Stimulated activated effector memory CD8-positive, alpha-beta T cell treated with anti-CD3 and anti-CD28 coated beads, Interleukin-12 subunit alpha, Interleukin-12 subunit beta, amount 100 ng/mL, for 72 hours (primary cell): ENCODE results near the gene ARHGAP26.
"Not testable (repeated sequence)": the region's sequence is repeated elsewhere in the genome, so short reads cannot be mapped to it uniquely, and the experiment has no call there.

Experiments
- ATAC-seq: fragments of 150-1000 bp; cut with Tn5 transposase; 2 replicates; pipeline ENCODE4 v1.10.0; 2021
- DNase-seq, 2 donors: peaks; one replicate each; pipeline ENCODE4 v3.0.0; 2021 to 2022; ENCODE audit warnings: low spot score in 2 of 2
- H3K27ac Mint-ChIP-seq: one replicate; pipeline ENCODE4 v1.8.0; 2022; ENCODE audit warnings: mild to moderate bottlenecking, mixed read lengths
- H3K36me3 Mint-ChIP-seq: one replicate; pipeline ENCODE4 v1.8.0; 2022; ENCODE audit warnings: mild to moderate bottlenecking, mixed read lengths
- H3K4me1 Mint-ChIP-seq: one replicate; pipeline ENCODE4 v1.8.0; 2022; ENCODE audit warnings: mixed read lengths
- H3K4me3 Mint-ChIP-seq: one replicate; pipeline ENCODE4 v1.8.0; 2022; ENCODE audit warnings: mild to moderate bottlenecking, mixed read lengths
- H3K9me3 Mint-ChIP-seq: one replicate; pipeline ENCODE4 v1.8.0; 2022; ENCODE audit warnings: mixed read lengths

The ARHGAP26 gene

GRCh38 chr5:142952871-142953270 is 182.7 kb downstream of the ARHGAP26 start:
- Mint-ChIP-seq H3K4me1 (peaks cover 36% of the 10 kb centered on the region), H3K27ac (peak overlapping the region; percentile 76)
- not testable (repeated sequence) for H3K4me3 Mint-ChIP-seq, H3K9me3 Mint-ChIP-seq, H3K36me3 Mint-ChIP-seq, ATAC-seq, DNase-seq

DNA sequence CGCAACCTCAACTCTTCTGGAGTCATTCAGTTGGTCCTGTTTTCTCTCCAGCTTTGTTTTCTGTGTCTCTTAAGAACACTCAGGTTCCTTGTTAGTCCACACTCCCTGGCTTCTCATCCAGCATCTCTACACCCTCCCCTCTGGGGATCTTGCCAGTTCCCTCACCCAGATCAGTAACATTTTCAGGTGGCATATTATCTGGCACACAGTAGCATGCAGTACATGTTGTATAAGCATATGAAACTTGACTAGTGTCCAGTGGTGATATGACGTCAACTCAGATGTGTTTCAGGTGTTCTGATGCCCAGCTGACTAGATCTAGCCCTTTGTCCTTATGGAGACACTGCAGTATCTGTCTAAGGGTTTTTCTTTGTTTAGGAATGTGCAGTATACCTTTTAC is 184.3 kb downstream of the ARHGAP26 start:
- peaks cover 41% of the 10 kb centered on the region for H3K4me1 Mint-ChIP-seq
- no peaks in the 10 kb centered on the region for H3K36me3 Mint-ChIP-seq
- peak overlapping the region; percentile 38 for H3K27ac Mint-ChIP-seq
- H3K9me3 Mint-ChIP-seq = no peaks in the 10 kb centered on the region
- ATAC-seq (no peak), DNase-seq (no peak)
- no peak overlapping the region for H3K4me3 Mint-ChIP-seq

GRCh38 chr5:142955628-142956027 is 185.5 kb downstream of the ARHGAP26 start:
- Mint-ChIP-seq H3K4me3 (no peak overlapping the region), H3K9me3 (no peaks in the 10 kb centered on the region), H3K4me1 (peaks cover 41% of the 10 kb centered on the region), H3K36me3 (no peaks in the 10 kb centered on the region), H3K27ac (no peak overlapping the region)
- ATAC-seq (no peak), DNase-seq (no peak)

DNA sequence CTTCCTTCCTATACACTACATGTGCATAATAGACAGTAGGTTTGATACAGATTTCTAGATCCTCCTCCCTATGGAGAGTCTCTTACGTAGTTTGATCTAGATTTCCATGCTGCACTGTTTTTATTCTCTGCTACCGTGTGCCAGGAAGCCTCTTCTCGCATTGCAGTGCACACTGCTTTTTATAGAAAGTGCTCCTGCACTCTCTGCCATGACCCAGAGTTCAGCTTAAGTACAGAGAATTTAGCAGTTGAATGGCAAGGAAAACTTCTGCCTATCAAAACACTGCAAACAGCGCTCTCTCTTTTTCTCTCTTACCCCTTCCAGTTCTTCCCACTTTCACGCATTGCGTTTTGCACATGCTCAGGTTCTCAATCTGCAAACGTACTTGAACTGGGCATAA is 187.4 kb downstream of the ARHGAP26 start:
- Mint-ChIP-seq H3K4me1 (peaks cover 39% of the 10 kb centered on the region), H3K27ac (no peak overlapping the region), H3K4me3 (no peak overlapping the region), H3K9me3 (no peaks in the 10 kb centered on the region), H3K36me3 (no peaks in the 10 kb centered on the region)
- no peak for DNase-seq
- ATAC-seq = no peak

DNA sequence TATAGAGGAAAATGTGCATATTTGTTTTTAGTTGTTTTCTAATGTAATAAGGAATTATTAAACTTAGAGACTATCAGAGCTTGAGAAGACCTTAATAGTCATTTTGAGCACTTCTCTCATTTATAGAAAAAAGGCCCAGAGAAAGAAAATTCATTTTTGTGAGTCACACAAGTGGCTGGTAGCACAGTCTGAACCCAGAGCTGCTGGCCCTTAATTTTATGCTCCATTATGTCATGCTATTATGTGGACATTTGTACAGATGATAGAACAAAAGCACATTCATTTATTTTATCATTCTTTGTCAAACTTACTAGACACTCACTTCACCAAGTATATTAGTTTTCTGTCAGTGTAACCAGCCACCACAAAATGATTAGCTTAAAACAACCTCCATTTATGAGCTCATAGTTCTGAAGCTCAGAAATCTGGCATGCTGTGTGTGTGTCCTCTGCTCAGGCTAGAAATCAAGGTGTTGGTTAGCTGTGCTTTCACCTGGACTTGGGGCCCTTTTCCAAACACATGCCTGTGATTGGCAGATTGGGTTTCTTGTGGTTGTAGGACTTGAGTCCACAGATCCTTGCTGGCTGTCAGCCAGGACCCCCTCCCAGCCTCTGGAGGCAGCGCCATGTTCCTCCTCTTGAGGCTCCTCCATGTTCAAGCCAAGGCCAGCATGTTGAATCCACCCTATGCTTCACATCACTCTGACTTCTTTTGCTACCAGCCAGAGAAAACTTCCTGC is 188.9 kb downstream of the ARHGAP26 start:
- H3K36me3 Mint-ChIP-seq = no peaks in the 10 kb centered on the region
- peak; percentile 76 for ATAC-seq
- H3K27ac Mint-ChIP-seq = peak overlapping the region; percentile 88
- H3K4me1 Mint-ChIP-seq = peaks cover 32% of the 10 kb centered on the region
- H3K4me3 Mint-ChIP-seq = peak overlapping the region; percentile 31
- DNase-seq = no peak
- no peaks in the 10 kb centered on the region for H3K9me3 Mint-ChIP-seq

DNA sequence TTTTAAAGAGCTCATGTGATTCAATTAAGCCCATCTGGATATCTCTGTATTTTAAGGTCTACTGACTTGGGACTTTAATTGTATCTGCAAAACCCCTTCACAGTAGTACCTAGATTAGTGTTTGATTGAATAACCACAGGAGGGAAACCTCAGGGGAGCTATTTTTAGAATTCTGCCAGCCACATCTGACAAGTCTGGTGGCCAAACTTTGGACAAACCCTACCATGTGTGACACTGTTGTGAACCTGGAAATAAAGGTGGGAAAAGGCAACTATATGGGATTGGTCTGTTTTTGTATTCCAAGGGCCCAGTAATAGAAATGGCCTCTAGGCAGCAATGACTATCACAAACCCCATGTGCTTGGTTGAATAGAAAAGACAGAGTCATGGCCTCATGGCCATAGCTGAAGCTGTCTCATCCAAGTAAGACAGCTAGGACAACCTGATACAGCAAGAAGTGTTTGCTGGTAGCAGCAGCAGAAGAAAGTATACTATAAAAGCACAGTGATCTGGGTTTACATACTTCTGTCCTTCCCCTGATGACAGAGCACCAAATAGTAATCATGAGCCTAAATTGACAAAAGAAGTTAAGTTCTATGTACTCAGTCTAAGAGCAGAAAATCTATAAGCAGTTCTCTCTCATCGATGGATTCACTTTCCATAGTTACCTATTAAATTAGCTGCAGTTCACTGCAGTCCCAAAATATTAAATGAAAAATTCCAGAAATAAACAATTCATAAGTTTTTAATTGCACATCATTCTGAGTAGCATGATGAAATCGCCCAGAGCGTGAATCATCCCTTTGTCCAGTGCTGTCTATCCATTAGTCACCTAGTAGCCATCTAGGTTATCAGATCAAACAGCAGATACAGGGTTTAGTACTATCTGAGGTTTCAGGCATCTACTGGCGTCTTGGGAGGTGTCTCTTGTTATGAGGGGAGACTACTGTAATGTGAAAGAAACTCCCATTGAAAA is 189.8 kb downstream of the ARHGAP26 start:
- ATAC-seq = peak; percentile 76
- no peaks in the 10 kb centered on the region for H3K36me3 Mint-ChIP-seq
- H3K4me3 Mint-ChIP-seq = peak overlapping the region; percentile 31
- H3K4me1 Mint-ChIP-seq = peaks cover 34% of the 10 kb centered on the region
- no peak for DNase-seq
- H3K27ac Mint-ChIP-seq = peak overlapping the region; percentile 88
- H3K9me3 Mint-ChIP-seq = no peaks in the 10 kb centered on the region

- ATAC-seq = no peak
- H3K4me1 Mint-ChIP-seq = peaks cover 44% of the 10 kb centered on the region
Measured at GRCh38 chr5:142961440-142962173, 191.4 kb downstream of the ARHGAP26 start.

DNA sequence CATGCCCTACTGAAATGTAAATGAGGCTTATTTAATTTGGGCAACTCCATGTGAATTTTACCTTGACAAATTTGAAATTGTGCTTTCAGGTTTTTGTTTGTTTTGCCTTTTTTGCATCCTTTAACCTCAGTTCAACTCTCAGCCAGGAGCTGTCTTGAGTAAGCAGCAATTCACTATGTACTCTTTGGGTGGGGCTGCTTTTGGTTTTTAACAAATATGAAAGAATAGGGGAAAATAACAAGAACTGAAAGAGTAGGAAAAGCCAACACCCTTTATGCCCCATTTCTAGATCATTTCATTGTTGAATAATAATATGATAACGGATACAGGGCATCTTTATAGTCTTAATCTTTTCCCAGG is 192.0 kb downstream of the ARHGAP26 start:
- H3K4me3 Mint-ChIP-seq = no peak overlapping the region
- DNase-seq (no peak), ATAC-seq (no peak)
- no peaks in the 10 kb centered on the region for H3K36me3 Mint-ChIP-seq
- H3K27ac Mint-ChIP-seq = no peak overlapping the region
- H3K4me1 Mint-ChIP-seq = peaks cover 44% of the 10 kb centered on the region
- no peaks in the 10 kb centered on the region for H3K9me3 Mint-ChIP-seq

More at GRCh38 chr5:142961440-142962173, 191.4 kb downstream of the ARHGAP26 start:
- Mint-ChIP-seq H3K9me3 (no peaks in the 10 kb centered on the region), H3K36me3 (no peaks in the 10 kb centered on the region), H3K4me3 (no peak overlapping the region), H3K27ac (no peak overlapping the region)
- DNase-seq = no peak

DNA sequence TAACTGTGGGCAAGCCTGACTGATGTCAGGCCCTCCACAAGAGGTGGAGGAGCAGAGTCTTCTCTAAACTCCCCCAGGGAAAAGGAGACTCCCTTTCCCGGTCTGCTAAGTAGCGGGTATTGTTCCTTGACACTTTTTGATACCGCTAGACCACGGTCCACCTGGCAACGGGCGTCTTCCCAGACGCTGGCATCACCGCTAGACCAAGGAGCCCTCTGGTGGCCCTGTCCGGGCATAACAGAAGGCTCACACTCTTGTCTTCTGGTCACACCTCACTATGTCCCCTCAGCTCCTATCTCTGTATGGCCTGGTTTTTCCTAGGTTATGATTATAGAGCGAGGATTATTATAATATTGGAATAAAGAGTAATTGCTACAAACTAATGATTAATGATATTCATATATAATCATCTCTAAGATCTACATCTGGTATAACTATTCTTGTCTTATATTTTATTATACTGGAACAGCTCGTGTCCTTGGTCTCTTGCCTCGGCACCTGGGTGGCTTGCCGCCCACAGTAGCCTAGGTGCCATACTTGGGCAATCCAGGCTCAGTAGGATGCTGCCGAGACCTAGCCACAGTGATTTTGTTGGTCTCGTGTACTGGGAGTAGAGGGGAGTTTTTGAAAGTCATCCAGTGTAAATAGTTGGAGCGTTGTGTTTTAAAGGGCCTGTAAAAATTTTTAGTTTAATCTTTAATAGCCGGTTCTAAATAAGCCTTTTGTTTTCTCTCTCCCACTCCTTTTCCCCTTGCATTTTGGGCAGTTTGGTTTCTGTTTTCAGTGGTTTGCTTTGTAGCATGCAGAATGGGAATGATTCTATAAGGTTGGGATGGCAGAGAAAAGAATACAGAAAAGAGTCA is 195.3 kb downstream of the ARHGAP26 start:
- H3K36me3 Mint-ChIP-seq, H3K4me3 Mint-ChIP-seq, ATAC-seq, DNase-seq, H3K9me3 Mint-ChIP-seq: not testable (repeated sequence)
- peak overlapping the region; percentile 89 for H3K27ac Mint-ChIP-seq
- peaks cover 42% of the 10 kb centered on the region for H3K4me1 Mint-ChIP-seq

DNA sequence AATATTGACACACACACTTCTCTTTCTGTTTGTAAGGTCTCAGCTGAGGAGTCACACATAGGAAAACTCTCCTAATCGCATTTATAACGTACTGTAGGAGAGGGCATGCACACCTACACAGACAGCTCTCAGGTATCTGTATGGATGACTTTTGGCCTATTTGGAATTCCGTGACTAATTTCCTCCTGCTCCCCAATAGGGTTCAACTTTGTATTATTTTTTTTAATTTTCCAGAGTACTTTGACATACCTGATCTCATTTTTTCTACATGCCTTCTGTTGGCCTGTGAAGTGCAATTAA is 195.9 kb downstream of the ARHGAP26 start:
- no peaks in the 10 kb centered on the region for H3K9me3 Mint-ChIP-seq
- ATAC-seq (no peak), DNase-seq (no peak)
- no peak overlapping the region for H3K4me3 Mint-ChIP-seq
- peaks cover 42% of the 10 kb centered on the region for H3K4me1 Mint-ChIP-seq
- peak overlapping the region; percentile 89 for H3K27ac Mint-ChIP-seq
- no peaks in the 10 kb centered on the region for H3K36me3 Mint-ChIP-seq

GRCh38 chr5:142969186-142969585 is 199.0 kb downstream of the ARHGAP26 start:
- Mint-ChIP-seq H3K4me3 (peak overlapping the region; percentile 39), H3K27ac (peak overlapping the region; percentile 90), H3K4me1 (peaks cover 68% of the 10 kb centered on the region), H3K9me3 (no peaks in the 10 kb centered on the region), H3K36me3 (peaks cover 4% of the 10 kb centered on the region)
- DNase-seq = no peak
- no peak for ATAC-seq

- DNase-seq (no peak), ATAC-seq (peak; percentile 89)
- Mint-ChIP-seq H3K4me3 (peak overlapping the region; percentile 39), H3K36me3 (peaks cover 6% of the 10 kb centered on the region), H3K9me3 (no peaks in the 10 kb centered on the region), H3K27ac (peak overlapping the region; percentile 90), H3K4me1 (peaks cover 68% of the 10 kb centered on the region)
Measured at GRCh38 chr5:142969624-142970439, 199.7 kb downstream of the ARHGAP26 start.

DNA sequence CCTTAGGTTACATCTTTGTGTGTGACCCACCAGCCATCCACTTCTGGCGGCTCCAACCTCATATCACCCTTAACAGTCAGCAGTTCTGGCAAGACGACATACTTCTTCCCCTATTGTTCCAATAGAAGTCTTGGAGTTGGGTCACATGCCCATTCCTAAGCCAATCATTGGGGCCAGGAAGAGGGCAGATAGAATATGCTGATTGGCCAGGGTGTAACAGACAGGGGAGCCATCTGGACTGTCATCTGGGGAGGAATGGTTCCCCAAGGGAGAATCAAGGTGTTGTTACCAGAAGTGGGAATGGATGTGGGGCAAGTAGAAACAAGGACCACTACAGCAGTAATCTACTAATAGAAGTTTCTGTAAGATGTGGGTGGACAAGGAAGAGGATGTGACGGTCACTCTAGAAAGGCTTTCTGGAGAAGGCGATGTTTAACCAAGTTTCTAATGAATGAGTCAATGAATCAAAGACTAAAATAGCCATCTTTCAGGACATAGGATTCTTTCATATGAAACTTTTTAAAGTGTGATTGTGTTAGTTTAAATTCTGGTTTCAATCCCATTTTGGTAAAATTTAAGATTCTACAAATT is 200.4 kb downstream of the ARHGAP26 start:
- peak overlapping the region; percentile 39 for H3K4me3 Mint-ChIP-seq
- DNase-seq = no peak
- peak overlapping the region; percentile 90 for H3K27ac Mint-ChIP-seq
- peaks cover 68% of the 10 kb centered on the region for H3K4me1 Mint-ChIP-seq
- no peak for ATAC-seq
- peaks cover 6% of the 10 kb centered on the region for H3K36me3 Mint-ChIP-seq
- H3K9me3 Mint-ChIP-seq = no peaks in the 10 kb centered on the region
